ENCODE data around the gene RRP8. TPM values are rescaled to one million over a fixed set of nuclear protein-coding genes. Genes with fewer than 3 reads are reported as not detected.
A peak's percentile ranks its signal among the peaks of the same experiment; 100 is the strongest.

RRP8 gene
- total and polyA plus RNA-seq, 3 experiments from 2014 or later: 21.1 to 44.7 (median 42.0) TPM

GRCh38 chr11:6646918-6647679 is 43.7 kb upstream of the RRP8 start:
- Mint-ChIP-seq H3K36me3 (no peaks in the 10 kb centered on the region), H3K9me3 (no peaks in the 10 kb centered on the region), H3K4me3 (no peak overlapping the region), H3K27ac (no peak overlapping the region), H3K27me3 (peaks cover 0 to 1% of the 10 kb centered on the region in 2 donors), H3K4me1 (no peaks in the 10 kb centered on the region)
- Histone ChIP-seq H3K4me1 (ENCODE audit: insufficient read depth, low read length) (peaks cover 65% of the 10 kb centered on the region), H3K4me3 (ENCODE audit: low read length) (peak overlapping the region; percentile 40), H3K36me3 (ENCODE audit: insufficient read depth, low read length) (no peaks in the 10 kb centered on the region), H3K27ac (ENCODE audit: low read depth, low read length) (no peak overlapping the region), H3K27me3 (ENCODE audit: insufficient read depth, low read length, poor library complexity, severe bottlenecking) (no peaks in the 10 kb centered on the region), H3K9me3 (ENCODE audit: low read length) (no peaks in the 10 kb centered on the region)
- ChIA-PET POLR2A (interaction anchor here (0.6 to 1.8 kb wide), 5 partner anchors 20 to 158 kb away, joined by 3 to 10 read pairs (median 5); partner anchors contain the start of genes TAF10 and TPP1), CTCF (interaction anchor here (0.8 to 1.9 kb wide), 12 partner anchors 9 to 116 kb away, joined by 3 to 13 read pairs (median 3); partner anchors contain the start of genes DCHS1, MRPL17 and TPP1)
- DNase-seq: peak in 3 of 5 donors; percentile 22 to 64 (median 41)

- H3K36me3 Mint-ChIP-seq: no peaks in the 10 kb centered on the region
- DNase-seq: no peak
- peak overlapping the region; percentile 40 for H3K4me3 ChIP-seq (ENCODE audit: low read length)
Measured at GRCh38 chr11:6646576-6646917, 43.1 kb upstream of the RRP8 start.

GRCh38 chr11:6646071-6646470 is 42.7 kb upstream of the RRP8 start:
- Mint-ChIP-seq H3K4me1 (no peaks in the 10 kb centered on the region), H3K27ac (peak overlapping the region in 2 of 8 donors; percentile 80), H3K36me3 (no peaks in the 10 kb centered on the region), H3K4me3 (peak overlapping the region in 4 of 7 donors; percentile 29 to 64 (median 59)), H3K9me3 (no peaks in the 10 kb centered on the region), H3K27me3 (peaks cover 0 to 1% of the 10 kb centered on the region in 2 donors)
- no peak for DNase-seq
- Histone ChIP-seq H3K27ac (ENCODE audit: low read depth, low read length) (no peak overlapping the region), H3K9me3 (ENCODE audit: low read length) (no peaks in the 10 kb centered on the region), H3K4me3 (ENCODE audit: low read length) (peak overlapping the region; percentile 40), H3K27me3 (ENCODE audit: insufficient read depth, low read length, poor library complexity, severe bottlenecking) (no peaks in the 10 kb centered on the region), H3K36me3 (ENCODE audit: insufficient read depth, low read length) (no peaks in the 10 kb centered on the region), H3K4me1 (ENCODE audit: insufficient read depth, low read length) (peaks cover 59% of the 10 kb centered on the region)
- CTCF ChIA-PET: interaction anchor here (1.3 to 1.6 kb wide), 2 partner anchors 27 to 41 kb away, joined by 4 to 5 read pairs; partner anchors contain the start of gene TPP1
- POLR2A ChIA-PET: interaction anchor here (0.7 to 1.8 kb wide), 3 partner anchors 19 to 157 kb away, joined by 3 to 10 read pairs (median 5); partner anchors contain the start of gene TAF10

More at GRCh38 chr11:6646576-6646917, 43.1 kb upstream of the RRP8 start:
- peaks cover 62% of the 10 kb centered on the region for H3K4me1 ChIP-seq (ENCODE audit: insufficient read depth, low read length)
- Mint-ChIP-seq H3K4me1 (no peaks in the 10 kb centered on the region), H3K27ac (no peak overlapping the region), H3K9me3 (no peaks in the 10 kb centered on the region), H3K27me3 (peaks cover 0 to 1% of the 10 kb centered on the region in 2 donors), H3K4me3 (no peak overlapping the region)
- no peaks in the 10 kb centered on the region for H3K36me3 ChIP-seq (ENCODE audit: insufficient read depth, low read length)
- H3K27ac ChIP-seq (ENCODE audit: low read depth, low read length): no peak overlapping the region
- H3K9me3 ChIP-seq (ENCODE audit: low read length): no peaks in the 10 kb centered on the region
- H3K27me3 ChIP-seq (ENCODE audit: insufficient read depth, low read length, poor library complexity, severe bottlenecking): no peaks in the 10 kb centered on the region
- ChIA-PET CTCF (interaction anchor here (0.9 to 1.9 kb wide), 7 partner anchors 12 to 42 kb away, joined by 3 to 13 read pairs (median 4); partner anchors contain the start of genes MRPL17 and TPP1), POLR2A (interaction anchor here (0.7 to 1.8 kb wide), 4 partner anchors 20 to 157 kb away, joined by 3 to 10 read pairs (median 6); partner anchors contain the start of genes TAF10 and TPP1)

- POLR2A ChIA-PET: no interaction called here
Measured at GRCh38 chr11:6642957-6643356, 39.5 kb upstream of the RRP8 start.

GRCh38 chr11:6640985-6641701 is 37.7 kb upstream of the RRP8 start:
- ChIA-PET POLR2A (no interaction called here), CTCF (interaction anchor here (0.6 kb wide), 1 partner anchor 11 kb away, joined by 3 read pairs; no protein-coding TSS in a partner anchor)
- no peaks in the 10 kb centered on the region for H3K9me3 ChIP-seq (ENCODE audit: low read length)
- Mint-ChIP-seq H3K27me3 (peaks cover 0 to 1% of the 10 kb centered on the region in 2 donors), H3K9me3 (no peaks in the 10 kb centered on the region), H3K27ac (no peak overlapping the region), H3K36me3 (peaks cover 0 to 4% (median 0%) of the 10 kb centered on the region in 3 donors), H3K4me3 (no peak overlapping the region), H3K4me1 (no peaks in the 10 kb centered on the region)
- H3K27me3 ChIP-seq (ENCODE audit: insufficient read depth, low read length, poor library complexity, severe bottlenecking): no peaks in the 10 kb centered on the region
- H3K36me3 ChIP-seq (ENCODE audit: insufficient read depth, low read length): no peaks in the 10 kb centered on the region
- DNase-seq: no peak
- no peak overlapping the region for H3K4me3 ChIP-seq (ENCODE audit: low read length)
- peaks cover 27% of the 10 kb centered on the region for H3K4me1 ChIP-seq (ENCODE audit: insufficient read depth, low read length)
- no peak overlapping the region for H3K27ac ChIP-seq (ENCODE audit: low read depth, low read length)

More at GRCh38 chr11:6642957-6643356, 39.5 kb upstream of the RRP8 start:
- H3K27ac Mint-ChIP-seq: no peak overlapping the region
- Histone ChIP-seq H3K9me3 (ENCODE audit: low read length) (no peaks in the 10 kb centered on the region), H3K27ac (ENCODE audit: low read depth, low read length) (no peak overlapping the region), H3K4me1 (ENCODE audit: insufficient read depth, low read length) (peaks cover 45% of the 10 kb centered on the region), H3K27me3 (ENCODE audit: insufficient read depth, low read length, poor library complexity, severe bottlenecking) (no peaks in the 10 kb centered on the region), H3K4me3 (ENCODE audit: low read length) (no peak overlapping the region), H3K36me3 (ENCODE audit: insufficient read depth, low read length) (no peaks in the 10 kb centered on the region)
- no peaks in the 10 kb centered on the region for H3K9me3 Mint-ChIP-seq
- no peak overlapping the region for H3K4me3 Mint-ChIP-seq
- H3K36me3 Mint-ChIP-seq: peaks cover 0 to 4% (median 0%) of the 10 kb centered on the region in 3 donors
- no peak for DNase-seq
- peaks cover 0 to 1% of the 10 kb centered on the region in 2 donors for H3K27me3 Mint-ChIP-seq
- CTCF ChIA-PET: no interaction called here
- H3K4me1 Mint-ChIP-seq: no peaks in the 10 kb centered on the region

GRCh38 chr11:6640036-6640984 is 36.9 kb upstream of the RRP8 start:
- Mint-ChIP-seq H3K27me3 (no peaks in the 10 kb centered on the region), H3K4me1 (no peaks in the 10 kb centered on the region), H3K36me3 (peaks cover 0 to 4% (median 0%) of the 10 kb centered on the region in 3 donors), H3K4me3 (no peak overlapping the region), H3K9me3 (no peaks in the 10 kb centered on the region), H3K27ac (no peak overlapping the region)
- H3K27ac ChIP-seq (ENCODE audit: low read depth, low read length): no peak overlapping the region
- ChIA-PET CTCF (interaction anchor here (0.6 to 1.2 kb wide), 3 partner anchors 12 to 261 kb away, joined by 3 to 4 read pairs (median 3); no protein-coding TSS in a partner anchor), POLR2A (no interaction called here)
- no peaks in the 10 kb centered on the region for H3K27me3 ChIP-seq (ENCODE audit: insufficient read depth, low read length, poor library complexity, severe bottlenecking)
- no peaks in the 10 kb centered on the region for H3K9me3 ChIP-seq (ENCODE audit: low read length)
- no peak for DNase-seq
- H3K4me3 ChIP-seq (ENCODE audit: low read length): no peak overlapping the region
- H3K4me1 ChIP-seq (ENCODE audit: insufficient read depth, low read length): peaks cover 19% of the 10 kb centered on the region
- no peaks in the 10 kb centered on the region for H3K36me3 ChIP-seq (ENCODE audit: insufficient read depth, low read length)

- no peak for DNase-seq
- Histone ChIP-seq H3K4me1 (ENCODE audit: insufficient read depth, low read length) (peaks cover 5% of the 10 kb centered on the region), H3K4me3 (ENCODE audit: low read length) (no peak overlapping the region), H3K27me3 (ENCODE audit: insufficient read depth, low read length, poor library complexity, severe bottlenecking) (no peaks in the 10 kb centered on the region), H3K36me3 (ENCODE audit: insufficient read depth, low read length) (no peaks in the 10 kb centered on the region), H3K9me3 (ENCODE audit: low read length) (no peaks in the 10 kb centered on the region), H3K27ac (ENCODE audit: low read depth, low read length) (no peak overlapping the region)
- ChIA-PET POLR2A (no interaction called here), CTCF (interaction anchor here (0.9 to 1.2 kb wide), 3 partner anchors 15 to 78 kb away, joined by 3 to 5 read pairs (median 3); no protein-coding TSS in a partner anchor)
- H3K27ac Mint-ChIP-seq: no peak overlapping the region
- peaks cover 0 to 4% (median 0%) of the 10 kb centered on the region in 3 donors for H3K36me3 Mint-ChIP-seq
- peaks cover 0 to under 1% of the 10 kb centered on the region in 2 donors for H3K27me3 Mint-ChIP-seq
- H3K4me1 Mint-ChIP-seq: no peaks in the 10 kb centered on the region
- H3K4me3 Mint-ChIP-seq: no peak overlapping the region
- no peaks in the 10 kb centered on the region for H3K9me3 Mint-ChIP-seq
Measured at GRCh38 chr11:6638429-6638828, 35.0 kb upstream of the RRP8 start.

All from CD8-positive, alpha-beta memory T cell (primary cell).